ENCODE measurements around the gene UBE2D2. TPM values are rescaled to one million over a fixed set of nuclear protein-coding genes. Genes with fewer than 3 reads are reported as not detected.

UBE2D2 gene
- total RNA-seq, 1 donor from 2014 or later = 116 TPM

- intact Hi-C loops (cut with DNase I) = no loop called here
- DNase-seq (ENCODE audit: missing footprints) (no peak), ATAC-seq (peak; percentile 5)
These were observed 103.7 kb downstream of the UBE2D2 start for GRCh38 chr5:139664727-139665351.

GRCh38 chr5:139665626-139666025, 104.5 kb downstream of the UBE2D2 start:
- DNase-seq (ENCODE audit: missing footprints) (no peak), ATAC-seq (no peak)
- intact Hi-C loops (cut with DNase I) = no loop called here

- ATAC-seq = no peak
- no peak for DNase-seq (ENCODE audit: missing footprints)
- intact Hi-C loops (cut with DNase I) = no loop called here
These were observed 105.4 kb downstream of the UBE2D2 start for GRCh38 chr5:139666551-139666950.

- ATAC-seq (no peak), DNase-seq (ENCODE audit: missing footprints) (no peak)
- intact Hi-C loops (cut with DNase I) = no loop called here
These were observed 106.0 kb downstream of the UBE2D2 start for GRCh38 chr5:139667001-139667729.

GRCh38 chr5:139667730-139668063, 106.6 kb downstream of the UBE2D2 start:
- DNase-seq (ENCODE audit: missing footprints) (no peak), ATAC-seq (no peak)
- intact Hi-C loops (cut with DNase I) = no loop called here

- ATAC-seq = peak; percentile 48
- intact Hi-C loops (cut with DNase I) = no loop called here
- no peak for DNase-seq (ENCODE audit: missing footprints)
These were observed 107.1 kb downstream of the UBE2D2 start for GRCh38 chr5:139668064-139668880.

GRCh38 chr5:139668924-139669661, 108.0 kb downstream of the UBE2D2 start:
- no peak for DNase-seq (ENCODE audit: missing footprints)
- intact Hi-C loops (cut with DNase I) = no loop called here
- no peak for ATAC-seq

GRCh38 chr5:139669662-139670368, 108.7 kb downstream of the UBE2D2 start:
- intact Hi-C loops (cut with DNase I) = loop anchor here (2.0 kb wide), 1 partner anchor 33 kb away; no protein-coding TSS in a partner anchor
- DNase-seq (ENCODE audit: missing footprints) (no peak), ATAC-seq (peak; percentile 22)

GRCh38 chr5:139670369-139671095, 109.4 kb downstream of the UBE2D2 start:
- no peak for ATAC-seq
- intact Hi-C loops (cut with DNase I) = loop anchor here (2.0 kb wide), 1 partner anchor 34 kb away; no protein-coding TSS in a partner anchor
- DNase-seq (ENCODE audit: missing footprints) = no peak

- ATAC-seq = no peak
- intact Hi-C loops (cut with DNase I) = loop anchor here (2.0 kb wide), 1 partner anchor 34 kb away; no protein-coding TSS in a partner anchor
- no peak for DNase-seq (ENCODE audit: missing footprints)
These were observed 110.1 kb downstream of the UBE2D2 start for GRCh38 chr5:139671096-139671841.

- DNase-seq (ENCODE audit: missing footprints) = no peak
- ATAC-seq = no peak
- intact Hi-C loops (cut with DNase I) = no loop called here
These were observed 114.1 kb downstream of the UBE2D2 start for GRCh38 chr5:139675213-139675612.

GRCh38 chr5:139675825-139676224, 114.7 kb downstream of the UBE2D2 start:
- DNase-seq (ENCODE audit: missing footprints) (no peak), ATAC-seq (no peak)
- intact Hi-C loops (cut with DNase I) = no loop called here

GRCh38 chr5:139676406-139676805, 115.3 kb downstream of the UBE2D2 start:
- DNase-seq (ENCODE audit: missing footprints) = no peak
- intact Hi-C loops (cut with DNase I) = no loop called here

GRCh38 chr5:139676951-139677735, 116.0 kb downstream of the UBE2D2 start:
- intact Hi-C loops (cut with DNase I) = no loop called here
- ATAC-seq (peak; percentile 43), DNase-seq (ENCODE audit: missing footprints) (no peak)

More at GRCh38 chr5:139676406-139676805, 115.3 kb downstream of the UBE2D2 start:
- no peak for ATAC-seq

Data from Right ventricle myocardium inferior (tissue), 1 donor.